Neural progenitor cell (in vitro differentiated cells): Measurements from ENCODE around the gene LMAN2L.

ENCODE experiments used
- EZH2 ChIP-seq: fragments of 200-600 bp; sonication (generic); IDR thresholded peaks from 2 replicates; pipeline ENCODE4 v1.6.1; 2017; ENCODE audit warnings: antibody characterized with exemption, mild to moderate bottlenecking, moderate library complexity
- TF ChIP-seq, protein P1 (sequence below): fragments of 200-600 bp; sonication (generic); IDR thresholded peaks from 2 replicates; pipeline ENCODE4 v1.5.1; 2017; ENCODE audit warnings: antibody characterized with exemption, mild to moderate bottlenecking

DNA sequence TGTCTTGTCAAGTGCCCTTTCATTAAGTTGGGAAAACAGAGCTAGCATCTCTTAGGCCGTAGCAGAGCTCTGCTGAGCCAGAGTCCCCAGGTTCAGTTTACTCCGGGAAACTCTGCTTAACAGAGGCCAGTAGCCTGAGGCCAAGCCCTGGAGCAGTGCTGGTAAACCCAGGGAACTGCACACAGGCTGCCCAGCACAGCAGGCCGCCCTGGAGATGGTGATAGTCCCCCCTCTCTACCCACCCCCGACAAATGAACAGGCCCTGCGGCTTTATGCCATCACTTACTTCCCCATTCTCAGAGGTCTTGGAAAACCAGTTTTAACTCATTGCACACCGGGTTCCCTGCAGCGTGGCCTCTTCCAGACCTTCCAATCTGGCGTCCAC, 24.4 kb upstream of the LMAN2L start:
- TF ChIP-seq, protein P1, sequence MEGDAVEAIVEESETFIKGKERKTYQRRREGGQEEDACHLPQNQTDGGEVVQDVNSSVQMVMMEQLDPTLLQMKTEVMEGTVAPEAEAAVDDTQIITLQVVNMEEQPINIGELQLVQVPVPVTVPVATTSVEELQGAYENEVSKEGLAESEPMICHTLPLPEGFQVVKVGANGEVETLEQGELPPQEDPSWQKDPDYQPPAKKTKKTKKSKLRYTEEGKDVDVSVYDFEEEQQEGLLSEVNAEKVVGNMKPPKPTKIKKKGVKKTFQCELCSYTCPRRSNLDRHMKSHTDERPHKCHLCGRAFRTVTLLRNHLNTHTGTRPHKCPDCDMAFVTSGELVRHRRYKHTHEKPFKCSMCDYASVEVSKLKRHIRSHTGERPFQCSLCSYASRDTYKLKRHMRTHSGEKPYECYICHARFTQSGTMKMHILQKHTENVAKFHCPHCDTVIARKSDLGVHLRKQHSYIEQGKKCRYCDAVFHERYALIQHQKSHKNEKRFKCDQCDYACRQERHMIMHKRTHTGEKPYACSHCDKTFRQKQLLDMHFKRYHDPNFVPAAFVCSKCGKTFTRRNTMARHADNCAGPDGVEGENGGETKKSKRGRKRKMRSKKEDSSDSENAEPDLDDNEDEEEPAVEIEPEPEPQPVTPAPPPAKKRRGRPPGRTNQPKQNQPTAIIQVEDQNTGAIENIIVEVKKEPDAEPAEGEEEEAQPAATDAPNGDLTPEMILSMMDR: no peak
- no peak for TF ChIP-seq EZH2
